HepG2 (cell line): Measurements from ENCODE around the gene MIB1. TPM values are rescaled to one million over a fixed set of nuclear protein-coding genes. Genes with fewer than 3 reads are reported as not detected.

Source experiments
- ARNTL ChIP-seq: sonication (generic); formaldehyde crosslinking; IDR thresholded peaks from 2 replicates; pipeline ENCODE4 v1.4.0; 2020; ENCODE audit warnings: mild to moderate bottlenecking, missing genetic modification reagents
- GRHL1 ChIP-seq: sonication (generic); formaldehyde crosslinking; conservative IDR thresholded peaks from 2 replicates; pipeline ENCODE4 v1.8.0; 2022; ENCODE audit warnings: missing genetic modification reagents
- HINFP ChIP-seq: sonication (generic); formaldehyde crosslinking; IDR thresholded peaks from 2 replicates; pipeline ENCODE4 v1.4.0; 2020; ENCODE audit warnings: low read depth, mild to moderate bottlenecking, missing genetic modification reagents
- HNF1B ChIP-seq: sonication (generic); formaldehyde crosslinking; IDR thresholded peaks from 2 replicates; pipeline ENCODE4 v1.5.1; 2020; ENCODE audit warnings: mild to moderate bottlenecking, moderate library complexity, missing genetic modification reagents
- HOXA7 ChIP-seq: sonication (generic); formaldehyde crosslinking; IDR thresholded peaks from 2 replicates; pipeline ENCODE4 v1.8.1; 2022; ENCODE audit warnings: mild to moderate bottlenecking, missing genetic modification reagents, moderate library complexity
- IKZF1 ChIP-seq: fragments of 450-650 bp; IDR thresholded peaks from 2 replicates; pipeline ENCODE4 v1.7.1; 2016
- MED13 ChIP-seq: sonication (generic); formaldehyde crosslinking; IDR thresholded peaks from 2 replicates; pipeline ENCODE4 v1.5.0; 2020; ENCODE audit warnings: missing genetic modification reagents
- MLXIP ChIP-seq: sonication (generic); formaldehyde crosslinking; IDR thresholded peaks from 2 replicates; pipeline ENCODE4 v1.9.0; 2021; ENCODE audit warnings: missing genetic modification reagents, borderline replicate concordance
- NR2F2 ChIP-seq: IDR thresholded peaks from 2 replicates; pipeline ENCODE4 v1.6.1; 2012; ENCODE audit warnings: low read depth, inconsistent platforms, borderline replicate concordance
- PRMT3 ChIP-seq: sonication (generic); formaldehyde crosslinking; IDR thresholded peaks from 2 replicates; pipeline ENCODE4 v1.8.1; 2022; ENCODE audit warnings: low read depth, mild to moderate bottlenecking, moderate library complexity, missing genetic modification reagents, borderline replicate concordance
- RFX1 ChIP-seq: fragments of 450-650 bp; IDR thresholded peaks from 2 replicates; pipeline ENCODE4 v1.6.1; 2017
- SMC3 ChIP-seq: IDR thresholded peaks from 2 replicates; pipeline ENCODE4 v1.6.1; 2011; ENCODE audit warnings: low read length, improper control_type of control experiment
- SOX13 ChIP-seq, 3 experiments: fragments of 450-650 bp in 1 of 3; sonication (generic) in 1 of 3; formaldehyde crosslinking in 1 of 3; IDR thresholded peaks in 2 of 3; conservative IDR thresholded peaks in 1 of 3; 2 replicates each; pipeline versions ENCODE4 v1.5.0 to v1.6.1; 2016 to 2020; ENCODE audit warnings: antibody characterized with exemption in 1 of 3, mild to moderate bottlenecking in 1 of 3, missing compliant biosample characterization in 1 of 3, missing genetic modification reagents in 1 of 3, moderate library complexity in 1 of 3
- ZNF10 ChIP-seq: sonication (generic); formaldehyde crosslinking; IDR thresholded peaks from 2 replicates; pipeline ENCODE4 v1.4.0; 2020; ENCODE audit warnings: mild to moderate bottlenecking, low read depth, missing genetic modification reagents, borderline replicate concordance
- ZNF12 ChIP-seq: sonication (generic); formaldehyde crosslinking; IDR thresholded peaks from 2 replicates; pipeline ENCODE4 v1.5.0; 2020; ENCODE audit warnings: missing genetic modification reagents
- ZNF205 ChIP-seq: IDR thresholded peaks from 2 replicates; pipeline ENCODE4 v1.6.1; 2018; ENCODE audit warnings: missing biosample characterization, missing genetic modification reagents
- ZNF282 ChIP-seq: fragments of 450-650 bp; IDR thresholded peaks from 2 replicates; pipeline ENCODE4 v1.6.1; 2018; ENCODE audit not compliant: partially characterized antibody
- ZNF430 ChIP-seq: sonication (generic); formaldehyde crosslinking; IDR thresholded peaks from 2 replicates; pipeline ENCODE4 v1.9.0; 2021; ENCODE audit warnings: mild to moderate bottlenecking, missing genetic modification reagents
- ZNF563 ChIP-seq: sonication (generic); formaldehyde crosslinking; IDR thresholded peaks from 2 replicates; pipeline ENCODE4 v1.8.0; 2022; ENCODE audit warnings: mild to moderate bottlenecking, moderate library complexity, missing genetic modification reagents
- ZNF564 ChIP-seq: sonication (generic); formaldehyde crosslinking; IDR thresholded peaks from 2 replicates; pipeline ENCODE4 v1.8.1; 2023; ENCODE audit warnings: mild to moderate bottlenecking, missing genetic modification reagents
- ZNF597 ChIP-seq: sonication (generic); formaldehyde crosslinking; IDR thresholded peaks from 2 replicates; pipeline ENCODE4 v1.5.0; 2020; ENCODE audit warnings: missing genetic modification reagents
- polyA plus RNA-seq, 8 experiments: library from polyadenylated mRNA; depleted of rRNA in 3 of 8; stranded (reverse) in 7 of 8; unstranded in 1 of 8; fragments of >200 nt; fragmentation: Illumina TruSeq in 4 of 8; extraction: Trizol in 4 of 8; gene quantifications; 2 replicates each; pipeline versions ENCODE4 v1.2.1 to v1.2.3, GENCODE V29; 2011 to 2016; ENCODE audit warnings: low read depth in 4 of 8, missing spikeins in 1 of 8, mixed read lengths in 1 of 8; ENCODE audit not compliant: insufficient read depth in 1 of 8
- total RNA-seq, 5 experiments: library from RNA; depleted of rRNA; stranded (reverse); fragments of >200 nt; fragmentation: Illumina TruSeq; extraction: Trizol; gene quantifications; 2 replicates each; pipeline ENCODE4 v1.2.3, GENCODE V29; 2016; ENCODE audit warnings: low read depth in 1 of 5

The MIB1 gene
- total and polyA plus RNA-seq, 2 of the 13 experiments (the other 11 are each of a cell fraction or from before 2014, with no cell fraction given) = 12.0 to 47.0 TPM

GRCh38 chr18:21740538-21741311 lies at the start of gene MIB1 (continued):
- TF ChIP-seq HINFP (CRISPR knock-in tag) = no peak
- no peak for TF ChIP-seq ZNF430 (CRISPR knock-in tag)
- peak; percentile 51; the same call in 1 of the 2 replicates for TF ChIP-seq ZNF205
- no peak for TF ChIP-seq MED13 (CRISPR knock-in tag)
- TF ChIP-seq ZNF597 (CRISPR knock-in tag) = no peak
- TF ChIP-seq MLXIP (CRISPR knock-in tag) = peak; percentile 65; the same call in 1 of the 2 replicates
- no peak for TF ChIP-seq HNF1B (CRISPR knock-in tag)
- no peak for TF ChIP-seq ZNF10
- no peak for TF ChIP-seq SMC3
- no peak for TF ChIP-seq RFX1
- no peak for TF ChIP-seq PRMT3 (CRISPR knock-in tag)
- TF ChIP-seq NR2F2 = no peak
- TF ChIP-seq ARNTL (CRISPR knock-in tag) = no peak
- TF ChIP-seq ZNF564 = no peak
- TF ChIP-seq IKZF1 = no peak
- TF ChIP-seq SOX13 (IDR thresholded peaks at IDR 0.05) = no peak
- TF ChIP-seq SOX13 (CRISPR knock-in tag; conservative IDR thresholded peaks at IDR 0.05 in 1 of 2, IDR thresholded peaks at IDR 0.05 in 1 of 2) = 0 out of 4 replicates have a peak, but pooled peaks of 1 of the 2 experiments have one; percentile 4
- no peak for TF ChIP-seq GRHL1 (CRISPR knock-in tag)
- no peak for TF ChIP-seq ZNF12
- TF ChIP-seq ZNF282 = no peak
- TF ChIP-seq HOXA7 = no peak
- no peak for TF ChIP-seq ZNF563
